ENCODE results near the gene SLC9A3. TPM values are rescaled to one million over a fixed set of nuclear protein-coding genes. Genes with fewer than 3 reads are reported as not detected.

Gene SLC9A3
- total RNA-seq, 1 donor from 2014 or later, result 6.4 TPM

DNA sequence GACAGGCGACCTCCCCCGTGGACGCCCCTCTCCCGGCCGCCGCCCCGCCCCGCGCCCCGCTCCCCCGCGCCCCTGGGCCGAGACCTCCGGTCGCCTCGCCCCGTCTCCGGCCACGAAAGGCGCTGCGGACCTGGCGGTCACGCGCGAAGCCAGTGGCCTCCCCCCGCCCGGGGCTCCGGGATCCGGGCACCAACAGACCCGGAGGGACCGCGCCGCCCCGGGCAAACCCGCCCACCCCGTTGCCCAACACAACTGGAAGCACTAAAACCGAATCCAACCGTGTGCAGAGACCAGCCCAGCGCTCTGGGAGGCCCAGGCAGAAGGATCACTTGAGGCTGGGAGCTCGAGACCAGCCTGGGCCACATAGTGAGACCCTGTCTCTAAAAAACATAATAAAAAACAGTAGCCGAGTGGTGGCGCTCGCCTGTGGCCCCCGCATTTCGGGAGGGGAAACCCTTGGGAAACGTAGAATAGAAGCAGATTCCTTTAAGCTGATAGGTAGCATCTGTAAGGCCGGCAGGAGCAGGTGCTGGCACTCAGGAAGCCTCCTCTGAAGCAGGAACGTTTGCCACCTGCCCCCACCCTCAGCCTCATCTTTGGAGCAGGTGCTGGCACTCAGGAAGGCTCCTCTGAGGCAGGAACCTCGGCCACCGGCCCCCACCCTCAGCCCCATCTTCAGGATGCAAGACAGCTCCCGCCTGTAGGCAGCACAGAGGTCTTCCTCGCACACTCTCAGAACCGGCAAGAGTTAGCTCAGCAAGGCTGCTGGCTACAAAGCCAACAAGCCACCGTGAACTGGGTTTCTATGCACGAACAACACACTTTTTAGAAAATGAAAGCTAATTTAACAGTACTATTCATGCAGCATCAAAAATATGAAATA lies 4.6 kb upstream of the SLC9A3 start:
- H3K9me3 Mint-ChIP-seq, result no peaks in the 10 kb centered on the region

DNA sequence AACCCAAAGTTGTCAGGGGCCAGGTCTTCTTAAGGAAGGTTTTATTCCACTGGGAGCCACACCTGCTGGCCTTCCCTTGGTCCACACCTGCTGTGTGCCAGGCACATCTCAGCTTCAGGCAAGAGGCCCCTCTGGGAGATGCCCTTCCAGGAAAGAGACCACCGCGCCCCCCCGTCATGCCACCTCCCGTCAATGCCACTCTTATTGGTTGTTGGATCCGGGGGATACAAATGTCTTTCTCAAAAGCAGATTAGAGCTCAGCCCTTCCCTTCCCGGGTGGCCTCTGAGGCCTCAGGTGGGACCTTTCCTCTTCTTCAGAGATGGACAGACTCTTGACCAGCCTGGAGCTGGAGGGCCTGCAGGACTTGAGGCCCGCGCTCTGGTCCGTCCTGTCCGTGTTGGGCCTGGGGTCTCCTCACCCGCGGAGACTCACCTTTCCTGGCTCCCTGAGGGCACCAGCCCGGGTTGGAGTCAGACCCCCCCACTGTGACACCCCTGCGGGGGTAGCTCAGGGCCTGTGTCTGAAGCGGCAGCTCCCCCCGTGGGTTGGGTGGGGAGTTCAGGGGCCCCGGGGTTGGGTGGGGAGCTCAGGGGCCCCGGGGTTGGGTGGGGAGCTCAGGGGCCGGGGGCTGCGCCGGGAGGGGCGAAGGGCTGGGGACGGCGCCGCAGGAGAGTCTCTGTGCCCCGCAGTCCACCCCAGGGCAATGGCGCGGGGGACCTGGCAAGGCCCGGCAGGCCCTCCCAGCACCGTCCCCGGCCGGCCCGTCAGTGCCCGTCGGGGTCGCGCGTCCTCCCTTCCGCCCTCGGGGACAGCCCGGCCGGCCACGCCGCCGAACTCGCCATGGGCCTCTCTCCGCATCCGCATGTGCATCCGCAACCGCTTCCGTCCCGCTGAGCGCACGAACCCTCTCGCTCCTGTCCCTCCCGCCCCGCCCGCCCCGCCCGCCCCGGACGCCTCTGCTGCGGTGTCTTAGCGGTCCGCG lies 3.7 kb upstream of the SLC9A3 start:
- Mint-ChIP-seq H3K27me3 (peaks cover 74% of the 10 kb centered on the region), H3K9me3 (no peaks in the 10 kb centered on the region), H3K4me1 (ENCODE audit: unreplicated experiment) (peaks cover 9% of the 10 kb centered on the region), H3K27ac (no peak overlapping the region), H3K36me3 (no peaks in the 10 kb centered on the region), H3K4me3 (no peak overlapping the region)
- TF ChIP-seq, protein P1, sequence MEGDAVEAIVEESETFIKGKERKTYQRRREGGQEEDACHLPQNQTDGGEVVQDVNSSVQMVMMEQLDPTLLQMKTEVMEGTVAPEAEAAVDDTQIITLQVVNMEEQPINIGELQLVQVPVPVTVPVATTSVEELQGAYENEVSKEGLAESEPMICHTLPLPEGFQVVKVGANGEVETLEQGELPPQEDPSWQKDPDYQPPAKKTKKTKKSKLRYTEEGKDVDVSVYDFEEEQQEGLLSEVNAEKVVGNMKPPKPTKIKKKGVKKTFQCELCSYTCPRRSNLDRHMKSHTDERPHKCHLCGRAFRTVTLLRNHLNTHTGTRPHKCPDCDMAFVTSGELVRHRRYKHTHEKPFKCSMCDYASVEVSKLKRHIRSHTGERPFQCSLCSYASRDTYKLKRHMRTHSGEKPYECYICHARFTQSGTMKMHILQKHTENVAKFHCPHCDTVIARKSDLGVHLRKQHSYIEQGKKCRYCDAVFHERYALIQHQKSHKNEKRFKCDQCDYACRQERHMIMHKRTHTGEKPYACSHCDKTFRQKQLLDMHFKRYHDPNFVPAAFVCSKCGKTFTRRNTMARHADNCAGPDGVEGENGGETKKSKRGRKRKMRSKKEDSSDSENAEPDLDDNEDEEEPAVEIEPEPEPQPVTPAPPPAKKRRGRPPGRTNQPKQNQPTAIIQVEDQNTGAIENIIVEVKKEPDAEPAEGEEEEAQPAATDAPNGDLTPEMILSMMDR (conservative IDR thresholded peaks at IDR 0.05), result no peak
- DNase-seq (ENCODE audit: extremely low spot score, unreplicated experiment), result no peak

More for the DNA sequence above, 4.6 kb upstream of the SLC9A3 start:
- Mint-ChIP-seq H3K4me3 (peak overlapping the region; percentile 23), H3K27me3 (peaks cover 68% of the 10 kb centered on the region), H3K36me3 (no peaks in the 10 kb centered on the region), H3K27ac (no peak overlapping the region), H3K4me1 (ENCODE audit: unreplicated experiment) (peaks cover 9% of the 10 kb centered on the region)
- DNase-seq (ENCODE audit: extremely low spot score, unreplicated experiment), result no peak
- TF ChIP-seq, protein P1 (conservative IDR thresholded peaks at IDR 0.05), result no peak

DNA sequence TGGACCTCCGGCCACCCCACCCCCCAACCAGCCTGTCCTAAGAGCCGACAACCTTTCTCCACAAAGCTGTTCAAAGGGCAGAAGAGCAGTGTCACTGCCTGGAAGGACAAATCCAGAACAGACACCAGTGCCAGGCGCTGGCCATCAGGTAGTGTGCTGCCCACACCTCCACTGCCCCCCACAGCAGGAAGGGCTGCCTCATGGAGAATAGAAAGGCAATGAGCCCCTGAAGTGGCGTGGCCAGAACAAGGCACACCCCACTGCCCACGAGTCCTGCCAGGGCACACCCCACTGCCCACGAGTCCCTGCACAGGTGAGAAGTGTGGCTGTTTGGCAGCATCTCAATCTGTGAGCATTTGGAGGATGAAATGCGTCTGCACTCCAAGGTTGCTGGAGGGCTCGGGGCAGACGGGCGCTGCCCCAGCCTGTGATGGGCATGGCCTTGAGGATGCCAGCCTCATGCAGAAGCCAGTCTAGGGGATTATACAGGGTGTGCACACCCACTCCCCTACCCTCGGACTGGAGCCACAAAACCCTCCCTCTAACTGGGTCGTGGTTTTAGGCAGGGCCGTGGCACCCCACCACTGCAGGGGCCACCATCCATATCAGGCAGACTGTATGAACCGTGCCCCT lies 2.3 kb upstream of the SLC9A3 start:
- H3K9me3 Mint-ChIP-seq, result no peaks in the 10 kb centered on the region
- no peak for DNase-seq (ENCODE audit: extremely low spot score, unreplicated experiment)
- no peak overlapping the region for H3K4me3 Mint-ChIP-seq
- TF ChIP-seq, protein P1 (conservative IDR thresholded peaks at IDR 0.05), result no peak
- peaks cover 10% of the 10 kb centered on the region for H3K4me1 Mint-ChIP-seq (ENCODE audit: unreplicated experiment)
- H3K27me3 Mint-ChIP-seq, result peaks cover 81% of the 10 kb centered on the region
- H3K27ac Mint-ChIP-seq, result no peak overlapping the region
- no peaks in the 10 kb centered on the region for H3K36me3 Mint-ChIP-seq

DNA sequence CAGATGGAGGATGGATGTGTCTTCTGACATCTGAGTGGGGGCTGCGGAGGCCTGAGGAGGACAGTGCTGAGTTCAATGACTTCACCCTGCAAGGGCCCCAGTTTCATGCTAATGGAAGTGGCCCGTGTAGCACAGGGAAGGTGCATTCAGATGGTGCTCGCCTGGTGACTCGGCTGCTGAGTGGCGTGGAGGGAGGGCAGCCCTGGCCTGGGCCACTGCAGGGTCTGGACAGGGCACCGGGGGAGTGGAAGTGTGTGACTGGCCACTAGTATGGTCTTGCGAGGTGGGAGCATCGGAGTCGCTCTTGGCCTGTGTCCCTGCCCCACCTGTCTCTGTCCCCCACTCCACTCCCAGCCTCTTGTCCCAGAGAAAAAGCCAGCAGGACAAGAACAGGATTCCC lies 1.7 kb upstream of the SLC9A3 start:
- H3K9me3 Mint-ChIP-seq, result no peaks in the 10 kb centered on the region
- H3K4me3 Mint-ChIP-seq, result no peak overlapping the region
- TF ChIP-seq, protein P1 (conservative IDR thresholded peaks at IDR 0.05), result no peak
- peaks cover 14% of the 10 kb centered on the region for H3K4me1 Mint-ChIP-seq (ENCODE audit: unreplicated experiment)
- H3K36me3 Mint-ChIP-seq, result no peaks in the 10 kb centered on the region
- peaks cover 81% of the 10 kb centered on the region for H3K27me3 Mint-ChIP-seq
- DNase-seq (ENCODE audit: extremely low spot score, unreplicated experiment), result no peak
- H3K27ac Mint-ChIP-seq, result no peak overlapping the region

All from type B pancreatic cell (in vitro differentiated cells).